ENCODE measurements around the gene PPP2R2C. TPM values are rescaled to one million over a fixed set of nuclear protein-coding genes. Genes with fewer than 3 reads are reported as not detected.

PPP2R2C gene
- total RNA-seq, 1 experiment from 2014 or later, result 26.7 TPM

GRCh38 chr4:6369035-6369434 lies 103.4 kb downstream of the PPP2R2C start:
- intact Hi-C loops (cut with micrococcal nuclease; ENCODE audit: unreplicated experiment), result no loop called here
- ATAC-seq (no peak), DNase-seq (ENCODE audit: low read depth, low spot score) (no peak)
- ChIA-PET POLR2A (no interaction called here), CTCF (no interaction called here)
- Histone ChIP-seq H3K4me3 (ENCODE audit: low read depth in 2 of 2, low read length in 2 of 2) (no peak overlapping the region), H3K9me3 (ENCODE audit: control insufficient read depth, insufficient read depth, low read depth, low read length) (no peaks in the 10 kb centered on the region), H3K27ac (ENCODE audit: low read length) (no peak overlapping the region), H3K27me3 (ENCODE audit: control insufficient read depth, insufficient read depth, low read length) (no peaks in the 10 kb centered on the region), H3K4me1 (ENCODE audit: control insufficient read depth, insufficient read depth, low read length) (no peaks in the 10 kb centered on the region), H3K36me3 (ENCODE audit: control insufficient read depth, insufficient read depth, low read length) (no peaks in the 10 kb centered on the region)
- in situ Hi-C loops (cut with HindIII; ENCODE audit: low pct_unique_long_range_greater_than_20kb, low sequenced_read_pairs), result no loop called here
- BruUV-seq (replicated peaks), result no TSS peak
- TF ChIP-seq POLR2AphosphoS5 (IDR thresholded peaks at IDR 0.05; ENCODE audit: low read depth, low read length), result no peak
- no peak for TF ChIP-seq REST (IDR thresholded peaks at IDR 0.05; ENCODE audit: insufficient read depth in 1 of 2, low read depth in 2 of 2, low read length in 1 of 2)
- TF ChIP-seq TCF7L2 (IDR thresholded peaks at IDR 0.05; ENCODE audit: low read depth, low read length), result no peak
- no peak for TF ChIP-seq SIN3A (IDR thresholded peaks at IDR 0.05; ENCODE audit: borderline replicate concordance, insufficient read depth, low read depth, low read length)
- TF ChIP-seq CTCF (IDR thresholded peaks at IDR 0.05), result no peak

GRCh38 chr4:6368601-6369000 lies 103.8 kb downstream of the PPP2R2C start:
- TF ChIP-seq REST (IDR thresholded peaks at IDR 0.05; ENCODE audit: insufficient read depth in 1 of 2, low read depth in 2 of 2, low read length in 1 of 2), result no peak
- TF ChIP-seq SIN3A (IDR thresholded peaks at IDR 0.05; ENCODE audit: borderline replicate concordance, insufficient read depth, low read depth, low read length), result no peak
- TF ChIP-seq POLR2AphosphoS5 (IDR thresholded peaks at IDR 0.05; ENCODE audit: low read depth, low read length), result no peak
- TF ChIP-seq TCF7L2 (IDR thresholded peaks at IDR 0.05; ENCODE audit: low read depth, low read length), result no peak
- TF ChIP-seq CTCF (IDR thresholded peaks at IDR 0.05), result no peak
- CTCF ChIA-PET, result no interaction called here
- H3K9me3 ChIP-seq (ENCODE audit: control insufficient read depth, insufficient read depth, low read depth, low read length), result no peaks in the 10 kb centered on the region
- H3K27me3 ChIP-seq (ENCODE audit: control insufficient read depth, insufficient read depth, low read length), result no peaks in the 10 kb centered on the region
- H3K36me3 ChIP-seq (ENCODE audit: control insufficient read depth, insufficient read depth, low read length), result no peaks in the 10 kb centered on the region
- in situ Hi-C loops (cut with HindIII; ENCODE audit: low pct_unique_long_range_greater_than_20kb, low sequenced_read_pairs) (no loop called here), intact Hi-C loops (cut with micrococcal nuclease; ENCODE audit: unreplicated experiment) (no loop called here)
- no peaks in the 10 kb centered on the region for H3K4me1 ChIP-seq (ENCODE audit: control insufficient read depth, insufficient read depth, low read length)
- H3K27ac ChIP-seq (ENCODE audit: low read length), result no peak overlapping the region
- no peak for DNase-seq (ENCODE audit: low read depth, low spot score)
- H3K4me3 ChIP-seq (ENCODE audit: low read depth in 2 of 2, low read length in 2 of 2), result no peak overlapping the region
- POLR2A ChIA-PET, result no interaction called here
- no TSS peak for BruUV-seq (replicated peaks)
- ATAC-seq, result no peak
